ENCODE data around the gene C5AR2.

DNA sequence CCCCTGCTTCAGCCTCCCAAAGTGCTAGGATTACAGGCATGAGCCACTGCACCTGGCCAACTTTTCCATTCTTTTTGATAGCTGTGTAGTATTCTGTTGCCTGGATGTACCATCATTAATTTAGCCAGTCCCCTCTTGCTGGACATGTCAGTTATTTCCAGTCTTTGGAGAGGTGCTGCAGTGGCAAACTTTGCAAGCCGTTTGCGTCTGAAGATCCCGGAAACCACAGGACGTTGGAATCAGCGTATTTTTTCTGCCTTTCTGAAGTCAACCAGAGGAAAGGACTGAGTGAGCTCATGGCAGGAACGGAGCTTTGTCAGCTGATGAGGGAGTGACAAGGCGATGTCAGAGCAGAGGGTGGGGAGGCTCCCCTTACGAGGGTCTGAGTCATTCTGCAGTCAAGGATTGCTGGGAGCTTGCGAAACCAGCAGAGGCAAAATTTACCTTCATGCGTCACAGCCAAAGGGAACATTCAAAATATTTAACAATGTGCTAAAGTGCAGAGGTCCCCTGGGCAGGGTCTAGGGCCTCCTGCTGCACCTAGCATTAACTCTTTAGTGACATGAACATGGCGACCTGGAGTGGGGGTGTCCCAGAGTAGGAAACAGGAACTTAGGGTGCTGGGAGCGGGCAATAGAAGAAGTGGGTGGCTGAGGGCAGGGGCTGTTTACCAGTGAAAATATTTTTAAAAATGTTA, 16.7 kb upstream of the C5AR2 start:
- TF ChIP-seq, protein P1, sequence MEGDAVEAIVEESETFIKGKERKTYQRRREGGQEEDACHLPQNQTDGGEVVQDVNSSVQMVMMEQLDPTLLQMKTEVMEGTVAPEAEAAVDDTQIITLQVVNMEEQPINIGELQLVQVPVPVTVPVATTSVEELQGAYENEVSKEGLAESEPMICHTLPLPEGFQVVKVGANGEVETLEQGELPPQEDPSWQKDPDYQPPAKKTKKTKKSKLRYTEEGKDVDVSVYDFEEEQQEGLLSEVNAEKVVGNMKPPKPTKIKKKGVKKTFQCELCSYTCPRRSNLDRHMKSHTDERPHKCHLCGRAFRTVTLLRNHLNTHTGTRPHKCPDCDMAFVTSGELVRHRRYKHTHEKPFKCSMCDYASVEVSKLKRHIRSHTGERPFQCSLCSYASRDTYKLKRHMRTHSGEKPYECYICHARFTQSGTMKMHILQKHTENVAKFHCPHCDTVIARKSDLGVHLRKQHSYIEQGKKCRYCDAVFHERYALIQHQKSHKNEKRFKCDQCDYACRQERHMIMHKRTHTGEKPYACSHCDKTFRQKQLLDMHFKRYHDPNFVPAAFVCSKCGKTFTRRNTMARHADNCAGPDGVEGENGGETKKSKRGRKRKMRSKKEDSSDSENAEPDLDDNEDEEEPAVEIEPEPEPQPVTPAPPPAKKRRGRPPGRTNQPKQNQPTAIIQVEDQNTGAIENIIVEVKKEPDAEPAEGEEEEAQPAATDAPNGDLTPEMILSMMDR (IDR thresholded peaks at IDR 0.05): no peak
- TF ChIP-seq EZH2 (IDR thresholded peaks at IDR 0.05; ENCODE audit: borderline replicate concordance, insufficient read depth, low read depth, low read length, poor library complexity, severe bottlenecking): no peak
